Measurements from ENCODE around the gene ASPM. TPM values are rescaled to one million over a fixed set of nuclear protein-coding genes. Genes with fewer than 3 reads are reported as not detected.

The ASPM gene
- total RNA-seq, 2 donors from 2014 or later = 1.8 to 5.1 TPM

DNA sequence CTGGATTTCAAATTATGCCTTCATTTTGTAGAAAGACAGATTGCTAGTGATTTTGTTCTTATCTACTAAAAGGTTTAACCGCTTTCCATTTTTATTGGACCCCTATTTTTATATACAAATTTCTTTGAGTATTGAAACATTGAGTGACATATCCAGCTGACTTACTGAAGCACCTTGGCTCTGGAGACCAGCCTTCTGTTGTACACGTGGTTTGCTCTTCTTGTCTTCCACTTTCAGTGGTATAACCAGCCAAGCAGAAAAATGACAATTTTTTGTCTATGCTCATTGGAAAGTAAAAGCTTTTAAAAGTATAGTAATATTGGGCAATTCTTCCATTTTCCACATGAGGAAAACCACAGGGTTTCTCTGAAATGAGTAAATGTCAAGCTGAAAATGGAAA lies 83.8 kb downstream of the ASPM start:
- no peaks in the 10 kb centered on the region for H3K4me1 ChIP-seq (replicated peaks)
- no peak overlapping the region for H3K27ac ChIP-seq
- no peak for DNase-seq (ENCODE audit: low spot score)
- TF ChIP-seq POLR2A (IDR thresholded peaks at IDR 0.05) = no peak
- TF ChIP-seq, protein P1, sequence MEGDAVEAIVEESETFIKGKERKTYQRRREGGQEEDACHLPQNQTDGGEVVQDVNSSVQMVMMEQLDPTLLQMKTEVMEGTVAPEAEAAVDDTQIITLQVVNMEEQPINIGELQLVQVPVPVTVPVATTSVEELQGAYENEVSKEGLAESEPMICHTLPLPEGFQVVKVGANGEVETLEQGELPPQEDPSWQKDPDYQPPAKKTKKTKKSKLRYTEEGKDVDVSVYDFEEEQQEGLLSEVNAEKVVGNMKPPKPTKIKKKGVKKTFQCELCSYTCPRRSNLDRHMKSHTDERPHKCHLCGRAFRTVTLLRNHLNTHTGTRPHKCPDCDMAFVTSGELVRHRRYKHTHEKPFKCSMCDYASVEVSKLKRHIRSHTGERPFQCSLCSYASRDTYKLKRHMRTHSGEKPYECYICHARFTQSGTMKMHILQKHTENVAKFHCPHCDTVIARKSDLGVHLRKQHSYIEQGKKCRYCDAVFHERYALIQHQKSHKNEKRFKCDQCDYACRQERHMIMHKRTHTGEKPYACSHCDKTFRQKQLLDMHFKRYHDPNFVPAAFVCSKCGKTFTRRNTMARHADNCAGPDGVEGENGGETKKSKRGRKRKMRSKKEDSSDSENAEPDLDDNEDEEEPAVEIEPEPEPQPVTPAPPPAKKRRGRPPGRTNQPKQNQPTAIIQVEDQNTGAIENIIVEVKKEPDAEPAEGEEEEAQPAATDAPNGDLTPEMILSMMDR (IDR thresholded peaks at IDR 0.05) = no peak
- no peak for TF ChIP-seq POLR2AphosphoS5 (IDR thresholded peaks at IDR 0.05)
- no peak overlapping the region for H3K4me3 ChIP-seq
- H3K9me3 ChIP-seq = no peaks in the 10 kb centered on the region
- no peaks in the 10 kb centered on the region for H3K27me3 ChIP-seq (replicated peaks; ENCODE audit: insufficient read depth)
- WGBS = 74% methylated on average over 2 of the region's 2 CpGs
- intact Hi-C loops (cut with DNase I) = no loop called here
- H3K36me3 ChIP-seq = no peaks in the 10 kb centered on the region

DNA sequence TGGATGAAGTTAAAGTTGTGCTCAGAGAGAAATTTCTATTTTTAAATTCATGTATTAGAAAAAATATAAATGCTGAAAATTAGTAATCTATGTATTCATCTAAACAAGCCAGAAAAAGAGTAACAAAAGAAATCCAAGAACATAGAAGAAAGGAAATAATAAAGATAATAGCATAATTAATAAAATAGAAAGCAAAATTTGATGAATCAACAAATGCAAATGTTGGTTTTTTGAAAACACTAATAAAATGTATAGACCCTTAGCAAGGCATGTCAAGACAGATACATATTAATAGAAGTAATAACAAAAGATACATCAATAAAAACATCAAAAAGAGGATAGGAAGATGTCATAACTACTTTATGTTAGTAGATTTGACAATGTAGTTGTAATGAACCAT lies 97.4 kb downstream of the ASPM start:
- intact Hi-C loops (cut with DNase I) = no loop called here
- TF ChIP-seq POLR2A (IDR thresholded peaks at IDR 0.05) (no peak), POLR2AphosphoS5 (IDR thresholded peaks at IDR 0.05) (no peak)
- TF ChIP-seq, protein P1 (IDR thresholded peaks at IDR 0.05) = no peak
- no peak for DNase-seq (ENCODE audit: low spot score)
- no peaks in the 10 kb centered on the region for H3K36me3 ChIP-seq
- H3K4me1 ChIP-seq (replicated peaks) = no peaks in the 10 kb centered on the region
- H3K4me3 ChIP-seq = no peak overlapping the region
- no peaks in the 10 kb centered on the region for H3K27me3 ChIP-seq (replicated peaks; ENCODE audit: insufficient read depth)
- no peaks in the 10 kb centered on the region for H3K9me3 ChIP-seq
- H3K27ac ChIP-seq = no peak overlapping the region

DNA sequence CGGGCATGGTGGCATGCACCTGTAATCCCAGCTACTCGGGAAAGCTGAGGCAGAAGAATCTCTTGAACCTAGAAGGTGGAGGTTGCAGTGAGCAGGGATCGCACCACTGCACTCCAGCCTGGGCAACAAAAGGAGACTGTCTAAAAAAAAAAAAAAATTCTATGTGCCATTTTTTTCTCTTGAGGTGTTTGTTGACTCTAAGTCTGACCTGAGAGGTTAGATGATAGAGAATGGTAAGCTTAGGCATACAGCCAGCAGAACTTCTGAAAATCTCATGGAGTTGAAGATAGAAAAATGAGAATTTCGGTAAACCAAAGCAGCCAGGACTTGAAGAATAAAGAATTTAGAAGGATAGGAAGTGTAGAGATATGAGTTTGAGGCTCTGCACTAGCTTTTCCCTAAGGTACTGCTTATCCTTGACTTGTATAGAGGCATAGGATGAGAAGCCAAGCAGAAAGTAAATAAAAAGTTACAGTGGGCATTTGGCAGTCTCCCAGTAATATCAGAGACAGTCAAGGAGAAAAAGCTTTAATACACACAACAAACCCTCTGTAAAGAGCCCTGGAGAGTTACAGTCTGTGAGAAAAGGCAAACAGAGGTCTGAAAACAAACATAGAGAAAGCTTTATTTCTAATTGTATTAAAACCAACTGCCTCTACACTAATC lies 103.7 kb downstream of the ASPM start:
- Histone ChIP-seq H3K27me3 (replicated peaks; ENCODE audit: insufficient read depth) (no peaks in the 10 kb centered on the region), H3K27ac (no peak overlapping the region), H3K4me1 (replicated peaks) (no peaks in the 10 kb centered on the region), H3K9me3 (no peaks in the 10 kb centered on the region), H3K36me3 (no peaks in the 10 kb centered on the region), H3K4me3 (no peak overlapping the region)
- no peak for DNase-seq (ENCODE audit: low spot score)
- TF ChIP-seq, protein P1 (IDR thresholded peaks at IDR 0.05) = no peak
- no peak for TF ChIP-seq POLR2AphosphoS5 (IDR thresholded peaks at IDR 0.05)
- TF ChIP-seq POLR2A (IDR thresholded peaks at IDR 0.05) = no peak
- intact Hi-C loops (cut with DNase I) = no loop called here
- WGBS = 66% methylated on average over 4 of the region's 4 CpGs

DNA sequence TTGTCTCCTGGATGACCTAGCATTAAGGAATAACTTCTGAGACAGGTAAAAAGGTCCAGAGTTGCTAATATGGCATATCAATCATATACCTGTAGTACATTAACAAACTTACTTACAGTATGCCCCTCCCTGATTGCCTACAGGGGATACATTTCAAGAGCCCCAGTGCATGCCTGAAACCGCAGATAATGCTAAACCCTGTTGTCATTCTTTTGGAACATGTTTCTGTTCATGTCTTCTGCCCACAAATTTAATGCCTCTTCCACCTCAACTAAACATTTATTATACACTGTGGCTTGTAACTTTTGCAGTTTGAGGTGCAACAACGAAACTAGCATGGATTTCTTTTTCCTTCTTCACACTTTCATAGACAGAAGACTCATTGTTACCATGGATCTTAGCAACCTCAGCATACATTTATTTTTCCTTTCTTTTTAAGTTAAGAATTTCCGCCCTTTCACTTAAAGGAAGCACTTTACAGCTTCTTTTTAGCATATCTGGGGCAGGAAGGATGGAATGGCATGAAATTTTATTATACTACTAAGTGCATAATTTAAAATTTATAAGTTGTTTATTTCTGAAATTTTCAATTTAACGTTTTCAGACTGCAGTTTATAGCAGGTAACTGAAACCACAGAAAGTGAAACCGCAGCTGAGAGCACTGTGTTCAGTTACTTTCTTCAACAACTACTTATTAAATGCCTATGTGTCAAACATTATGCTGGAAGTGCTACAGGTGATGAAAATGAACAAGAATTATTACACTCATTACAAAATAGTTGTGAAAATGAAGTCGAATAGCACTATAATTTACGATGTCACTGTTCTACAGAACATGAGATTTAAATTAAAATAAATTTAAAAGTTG lies 104.7 kb downstream of the ASPM start:
- intact Hi-C loops (cut with DNase I) = no loop called here
- no peaks in the 10 kb centered on the region for H3K4me1 ChIP-seq (replicated peaks)
- no peaks in the 10 kb centered on the region for H3K27me3 ChIP-seq (replicated peaks; ENCODE audit: insufficient read depth)
- no peak overlapping the region for H3K27ac ChIP-seq
- no peak for TF ChIP-seq POLR2AphosphoS5 (IDR thresholded peaks at IDR 0.05)
- no peak for TF ChIP-seq POLR2A (IDR thresholded peaks at IDR 0.05)
- TF ChIP-seq, protein P1 (IDR thresholded peaks at IDR 0.05) = no peak
- no peak overlapping the region for H3K4me3 ChIP-seq
- no peaks in the 10 kb centered on the region for H3K36me3 ChIP-seq
- H3K9me3 ChIP-seq = no peaks in the 10 kb centered on the region
- WGBS = 57% methylated on average over 7 of the region's 7 CpGs
- DNase-seq (ENCODE audit: low spot score) = no peak

Data from prostate gland (tissue), 2 donors.